ENCODE measurements around the gene NENF.
"Not testable (repeated sequence)": the region's sequence is repeated elsewhere in the genome, so short reads cannot be mapped to it uniquely, and the experiment has no call there.

NENF gene

GRCh38 chr1:212459656-212460055 is 26.9 kb downstream of the NENF start:
- no peak for DNase-seq (ENCODE audit: low read depth)

- DNase-seq (ENCODE audit: low read depth) = no peak
Measured at GRCh38 chr1:212460376-212460775, 27.7 kb downstream of the NENF start.

- no peak for DNase-seq (ENCODE audit: low read depth)
Measured at GRCh38 chr1:212461916-212462660, 29.4 kb downstream of the NENF start.

DNA sequence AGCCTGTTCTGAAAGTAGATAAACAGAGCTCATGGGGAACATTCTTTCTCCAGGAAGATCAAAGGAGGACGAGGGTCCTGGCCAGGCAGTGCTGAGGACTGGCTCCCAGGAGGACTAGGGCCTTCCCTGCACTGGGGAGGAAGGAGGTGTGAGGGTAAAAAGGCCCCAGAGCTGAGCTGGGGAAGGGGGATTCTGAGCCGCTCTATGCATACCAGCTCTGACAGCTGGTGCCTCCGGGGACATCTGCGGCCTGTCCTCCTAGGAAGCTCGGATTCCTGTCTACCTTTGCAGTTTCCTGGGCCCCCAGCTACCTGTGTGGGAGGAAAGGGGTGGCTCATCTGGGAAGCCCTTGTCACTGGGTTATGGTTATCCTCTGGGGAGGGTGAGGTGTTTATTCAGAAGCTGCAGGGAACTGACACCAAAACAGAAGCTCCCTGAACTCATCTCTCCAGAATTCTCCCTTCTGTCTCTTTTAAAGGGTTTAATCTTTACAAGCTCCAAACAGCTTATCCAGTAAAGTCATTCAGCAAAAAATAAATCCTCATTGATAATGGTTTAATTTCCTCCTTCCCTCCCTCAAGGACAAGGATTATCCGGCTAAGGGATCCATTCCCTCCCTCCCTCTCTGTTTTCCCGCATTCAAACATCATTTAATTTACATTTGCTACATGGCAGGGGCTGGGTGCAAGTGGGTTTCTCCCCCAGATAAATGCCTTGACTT is 31.0 kb downstream of the NENF start:
- no peak for DNase-seq (ENCODE audit: low read depth)

DNA sequence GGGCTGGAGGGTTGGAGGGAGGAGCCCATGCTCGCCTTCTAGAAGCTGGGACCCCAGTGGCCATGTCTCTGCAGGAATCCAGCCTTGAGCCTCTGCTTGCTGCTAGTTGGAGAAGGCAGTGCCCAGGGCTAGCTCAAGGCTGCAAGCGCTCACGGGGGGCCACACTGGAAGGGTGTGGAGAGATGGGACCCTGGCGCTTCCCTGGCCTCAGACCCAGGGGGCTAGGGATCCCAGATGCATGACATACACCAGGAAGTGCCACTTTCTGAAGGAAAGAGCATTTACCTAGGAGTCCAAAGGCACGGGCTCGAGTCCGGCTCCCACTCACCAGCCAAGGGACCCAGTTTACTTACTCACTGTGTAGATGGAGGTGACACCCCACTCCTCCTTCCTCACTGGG is 32.6 kb downstream of the NENF start:
- DNase-seq (ENCODE audit: low read depth) = no peak

DNA sequence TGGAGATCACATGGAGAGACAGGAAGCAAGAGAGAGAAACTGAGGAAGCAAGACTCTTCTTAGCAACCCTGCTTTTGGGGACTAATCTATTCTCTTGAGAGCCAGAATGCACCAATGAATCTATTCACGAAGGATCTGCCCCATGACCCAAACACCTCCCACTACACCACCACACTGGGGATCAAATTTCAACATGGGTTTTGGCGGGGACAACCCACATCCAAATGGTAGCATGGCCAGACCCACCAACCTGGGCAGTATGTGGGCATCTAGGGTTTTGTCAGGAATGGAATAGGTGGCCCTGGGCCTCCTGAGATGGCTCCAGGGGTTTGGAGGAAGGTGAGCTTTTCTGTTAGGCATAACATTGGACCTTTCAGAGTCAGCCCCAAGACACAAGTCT is 33.7 kb downstream of the NENF start:
- no peak for DNase-seq (ENCODE audit: low read depth)

DNA sequence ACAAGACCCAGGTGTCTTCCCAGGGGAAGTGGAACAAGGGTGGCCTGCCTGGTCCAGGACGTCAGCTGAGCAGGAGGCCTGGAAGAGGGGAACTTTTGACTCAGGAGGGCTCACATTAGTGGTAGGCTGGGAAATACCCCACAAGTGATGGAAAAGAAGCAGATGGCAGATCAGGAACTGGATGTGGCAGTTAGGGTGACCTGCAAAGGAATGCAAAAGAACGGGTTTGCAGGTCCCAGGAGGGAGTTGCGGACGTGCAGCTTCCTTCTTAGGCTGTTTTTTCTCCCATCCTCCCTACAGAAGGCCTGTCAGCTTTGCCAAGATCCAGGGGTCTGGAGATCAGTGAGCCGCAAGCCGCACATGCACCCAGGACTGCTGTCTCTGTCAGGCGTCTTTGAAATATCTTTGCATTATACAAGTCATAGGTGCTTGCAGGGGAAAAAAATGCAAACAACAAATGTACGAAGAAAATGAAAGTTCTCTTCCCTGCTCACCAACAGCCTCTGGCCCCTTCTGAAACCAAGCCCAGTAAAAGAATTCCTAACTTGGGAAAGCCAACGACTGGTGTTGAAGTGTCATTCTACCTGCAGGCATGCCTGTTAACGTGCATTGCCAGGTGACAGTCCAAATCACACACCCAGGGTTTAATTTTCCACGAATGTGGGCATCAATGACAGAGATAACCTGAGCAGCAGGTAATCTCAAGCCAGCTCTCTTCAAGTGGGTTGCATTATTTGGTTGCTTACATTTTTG is 34.4 kb downstream of the NENF start:
- no peak for DNase-seq (ENCODE audit: low read depth)

- DNase-seq (ENCODE audit: low read depth) = no peak
Measured at GRCh38 chr1:212467843-212468482, 35.2 kb downstream of the NENF start.

GRCh38 chr1:212470059-212470458 is 37.3 kb downstream of the NENF start:
- DNase-seq (ENCODE audit: low read depth) = peak; percentile 98

- no peak for DNase-seq (ENCODE audit: low read depth)
Measured at GRCh38 chr1:212471286-212471685, 38.6 kb downstream of the NENF start.

- DNase-seq (ENCODE audit: low read depth) = no peak
Measured at GRCh38 chr1:212471891-212472675, 39.4 kb downstream of the NENF start.

- no peak for DNase-seq (ENCODE audit: low read depth)
Measured at GRCh38 chr1:212473729-212474128, 41.0 kb downstream of the NENF start.

- DNase-seq (ENCODE audit: low read depth) = no peak
Measured at GRCh38 chr1:212475151-212475550, 42.4 kb downstream of the NENF start.

DNA sequence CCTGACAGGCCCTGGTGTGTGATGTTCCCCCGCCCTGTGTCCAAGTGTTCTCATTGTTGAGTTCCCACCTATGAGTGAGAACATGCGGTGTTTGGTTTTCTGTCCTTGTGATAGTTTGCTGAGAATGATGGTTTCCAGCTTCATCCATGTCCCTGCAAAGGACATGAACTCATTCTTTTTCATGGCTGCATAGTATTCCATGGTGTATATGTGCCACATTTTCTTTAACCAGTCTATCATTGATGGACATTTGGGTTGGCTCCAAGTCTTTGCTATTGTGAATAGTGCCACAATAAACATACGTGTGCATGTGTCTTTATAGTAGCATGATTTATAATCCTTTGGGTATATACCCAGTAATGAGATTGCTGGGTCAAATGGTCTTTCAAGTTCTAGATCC is 43.1 kb downstream of the NENF start:
- DNase-seq (ENCODE audit: low read depth) = not testable (repeated sequence)

GRCh38 chr1:212477014-212477679 is 44.4 kb downstream of the NENF start:
- DNase-seq (ENCODE audit: low read depth) = peak; percentile 82

- no peak for DNase-seq (ENCODE audit: low read depth)
Measured at GRCh38 chr1:212477680-212478466, 45.2 kb downstream of the NENF start.

GRCh38 chr1:212478467-212479025 is 45.8 kb downstream of the NENF start:
- DNase-seq (ENCODE audit: low read depth) = no peak

DNA sequence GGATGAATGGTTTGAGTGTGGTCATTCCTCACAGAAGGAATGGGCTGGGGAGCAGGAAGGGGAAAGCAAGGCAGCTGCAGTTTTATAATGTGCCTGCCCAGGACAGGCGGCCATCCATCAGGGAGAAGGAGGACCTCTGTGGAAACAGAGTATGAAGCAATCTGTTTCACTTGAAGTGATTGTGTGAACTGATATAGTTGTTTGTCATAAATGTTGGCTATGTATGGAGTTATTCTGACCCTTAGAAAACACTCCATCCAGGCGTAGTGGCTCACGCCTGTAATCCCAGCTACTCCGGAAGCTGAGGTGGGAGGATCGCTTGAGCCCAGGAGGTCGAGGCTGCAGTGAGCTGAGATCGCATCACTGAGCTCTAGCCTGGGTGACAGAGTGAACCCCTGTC is 46.5 kb downstream of the NENF start:
- peak; percentile 34 for DNase-seq (ENCODE audit: low read depth)

DNA sequence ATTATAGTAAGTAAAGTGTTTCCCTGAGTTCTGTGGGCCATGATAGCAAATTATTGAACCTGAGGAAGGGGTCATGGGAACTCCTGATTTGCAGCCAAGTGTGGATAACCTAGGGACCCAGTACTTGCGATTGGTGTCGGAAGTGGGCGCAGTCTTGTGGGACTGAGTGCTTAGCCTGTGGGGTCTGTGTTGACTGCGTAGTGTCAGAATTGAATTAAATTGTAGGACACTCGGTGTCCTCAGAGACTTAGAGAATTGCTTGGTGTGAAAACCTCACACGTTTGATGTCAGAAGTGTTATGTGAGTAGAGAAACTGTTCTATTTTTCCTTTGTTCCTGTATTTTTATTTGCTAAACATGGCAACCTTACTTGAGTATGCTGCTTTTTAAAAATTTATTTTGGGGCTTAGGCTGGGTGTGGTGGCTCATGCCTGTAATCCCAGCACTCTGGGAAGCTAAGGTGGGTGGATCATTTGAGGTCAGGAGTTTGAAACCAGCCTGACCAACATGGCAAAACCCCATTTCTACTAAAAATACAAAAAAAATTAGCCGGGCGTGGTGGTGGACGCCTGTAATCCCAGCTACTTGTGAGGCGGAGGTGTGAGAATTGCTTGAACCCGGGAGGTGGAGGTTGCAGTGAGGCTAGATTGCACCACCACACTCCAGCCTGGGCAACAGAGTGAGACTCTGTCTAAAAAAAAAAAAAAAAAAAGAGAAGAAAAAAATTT is 48.2 kb downstream of the NENF start:
- DNase-seq (ENCODE audit: low read depth) = not testable (repeated sequence)

Data from iris pigment epithelial cell (primary cell).